GM12891 (cell line): Measurements from ENCODE around the gene BTBD2.

Experiments
- DNase-seq: peaks from one replicate; pipeline ENCODE4 v3.0.0; 2011; ENCODE audit warnings: low spot score; ENCODE audit not compliant: insufficient read length
- FAIRE-seq: peaks from 2 replicates; lab custom pipeline; 2011; peaks lifted over from hg19 to GRCh38; lab: Jason Lieb, UNC
- PAX5 ChIP-seq: IDR thresholded peaks from 2 replicates; pipeline ENCODE4 v1.6.1; 2011; ENCODE audit warnings: low read length, moderate library complexity, mild to moderate bottlenecking; ENCODE audit not compliant: insufficient read depth, severe bottlenecking
- POLR2A ChIP-seq: IDR thresholded peaks from 2 replicates; pipeline ENCODE4 v1.6.1; 2011; ENCODE audit warnings: low read depth, low read length, control low read depth
- POLR2AphosphoS5 ChIP-seq: IDR thresholded peaks from 2 replicates; pipeline ENCODE4 v1.6.1; 2011; ENCODE audit warnings: low read depth, low read length, control low read depth
- POU2F2 ChIP-seq: IDR thresholded peaks from 2 replicates; pipeline ENCODE4 v1.6.1; 2011; ENCODE audit warnings: low read depth, mild to moderate bottlenecking, control low read depth, low read length, moderate library complexity
- SPI1 ChIP-seq: IDR thresholded peaks from 2 replicates; pipeline ENCODE4 v1.6.1; 2011; ENCODE audit warnings: low read depth, low read length, control low read depth
- TAF1 ChIP-seq: IDR thresholded peaks from 2 replicates; pipeline ENCODE4 v1.6.1; 2011; ENCODE audit warnings: low read depth, low read length, control low read depth

Gene BTBD2

DNA sequence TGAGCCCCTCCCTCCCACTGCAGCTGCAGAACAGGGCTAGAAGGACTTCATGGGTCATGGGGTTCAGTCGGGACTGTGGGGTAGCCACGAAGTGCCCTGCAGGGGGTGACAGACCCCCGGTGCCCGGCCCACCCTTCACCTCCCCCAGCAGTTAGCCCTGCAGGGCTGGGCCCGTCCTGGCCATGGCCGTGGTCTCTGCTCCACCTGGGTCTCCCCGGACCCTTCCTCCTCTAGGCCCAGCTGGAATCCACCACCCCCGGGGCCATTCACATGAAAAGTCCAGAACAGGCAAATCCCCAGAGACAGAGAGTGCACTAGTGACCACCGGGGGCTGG is 18.3 kb upstream of the BTBD2 start:
- no peak for DNase-seq
- no peak for FAIRE-seq
- TF ChIP-seq SPI1: no peak
- no peak for TF ChIP-seq POU2F2
- TF ChIP-seq POLR2A: no peak
- no peak for TF ChIP-seq POLR2AphosphoS5
- no peak for TF ChIP-seq PAX5
- no peak for TF ChIP-seq TAF1

DNA sequence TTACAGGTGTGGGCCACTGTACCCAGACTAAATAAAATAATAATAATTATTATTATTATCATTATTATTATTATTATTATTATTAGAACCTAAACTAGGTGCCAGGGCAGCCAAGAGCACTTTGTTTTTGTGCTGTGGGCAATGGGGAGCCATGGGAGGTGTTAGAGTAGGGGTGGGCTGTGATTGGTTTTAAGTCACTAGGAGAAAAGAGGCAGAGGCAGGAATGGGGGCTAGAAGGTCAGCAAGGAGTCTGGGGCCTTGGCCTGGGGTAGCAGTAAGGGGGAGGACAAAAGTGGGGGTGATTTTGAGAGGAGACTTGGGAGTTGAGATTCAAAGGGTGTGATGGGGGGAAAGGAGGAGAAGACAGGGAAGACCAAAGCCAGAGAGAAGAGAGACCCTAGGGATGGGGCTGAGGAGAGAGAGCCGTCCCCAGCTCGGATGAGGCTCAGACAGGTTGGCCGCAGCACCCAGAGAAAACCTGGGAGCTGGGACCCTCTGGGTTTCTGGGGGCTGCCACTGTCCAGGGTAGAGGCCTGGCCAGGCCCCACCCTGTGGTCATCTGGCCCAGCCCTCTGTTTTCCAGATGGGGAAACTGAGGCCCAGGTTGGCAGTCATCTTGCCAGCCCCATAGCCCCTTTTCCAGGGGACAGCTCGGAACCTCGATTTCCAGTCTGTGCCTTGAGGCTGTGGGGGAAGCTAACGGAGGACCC is 17.8 kb upstream of the BTBD2 start:
- FAIRE-seq: no peak
- TF ChIP-seq POLR2AphosphoS5: no peak
- TF ChIP-seq TAF1: no peak
- no peak for TF ChIP-seq PAX5
- no peak for TF ChIP-seq SPI1
- no peak for TF ChIP-seq POLR2A
- TF ChIP-seq POU2F2: no peak
- DNase-seq: no peak

DNA sequence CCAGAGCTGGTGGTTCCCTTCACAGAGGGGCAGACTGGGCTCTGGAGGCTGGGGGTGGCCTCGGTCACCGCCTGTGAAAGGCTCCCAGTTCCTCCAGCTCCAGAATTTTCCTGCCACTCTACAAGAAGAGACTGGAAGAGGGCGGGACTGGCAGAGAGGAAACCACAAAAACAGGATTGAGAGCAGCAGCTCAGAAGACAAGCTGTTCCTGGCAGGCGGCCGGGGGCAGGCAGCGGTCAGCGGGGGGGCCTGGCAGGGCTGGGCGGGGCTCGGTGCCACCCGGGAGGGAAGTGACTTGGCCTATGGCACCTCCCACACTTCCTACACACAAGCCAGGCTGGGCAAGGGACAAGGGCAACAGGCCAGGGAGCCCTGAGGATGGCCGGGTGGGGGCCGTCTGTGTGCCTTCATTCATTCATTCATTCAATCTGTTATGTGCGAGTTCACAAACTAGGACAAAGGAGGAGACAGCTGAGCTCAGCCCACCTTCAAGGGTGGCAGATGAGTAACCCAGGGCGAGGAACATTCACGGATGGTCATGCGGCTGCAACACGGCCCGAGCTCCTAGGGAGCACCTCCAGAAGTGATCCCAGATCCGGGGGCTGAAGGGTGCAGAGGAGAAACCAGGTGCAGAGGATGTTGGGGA is 16.9 kb upstream of the BTBD2 start:
- TF ChIP-seq PAX5 (no peak), POLR2A (no peak), POU2F2 (no peak), TAF1 (no peak), SPI1 (no peak), POLR2AphosphoS5 (no peak)
- FAIRE-seq (peak; percentile 78), DNase-seq (no peak)

DNA sequence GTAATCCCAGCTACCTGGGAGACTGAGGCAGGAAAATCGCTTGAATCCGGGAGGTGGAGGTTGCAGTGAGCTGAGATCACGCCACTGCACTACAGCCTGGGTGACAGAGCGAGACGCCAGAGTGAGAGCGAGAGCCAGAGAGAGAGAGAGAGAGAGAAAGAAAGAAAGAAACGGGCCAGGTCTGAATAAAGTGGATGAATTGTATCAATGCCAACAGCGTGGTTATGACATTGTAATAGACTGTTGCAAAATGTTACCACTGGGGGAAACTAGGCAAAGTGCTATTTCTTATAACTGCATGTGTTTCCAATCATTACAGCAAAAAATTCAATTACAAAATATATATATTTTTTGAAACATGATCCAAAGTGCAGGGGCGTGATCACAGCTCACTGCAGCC is 11.8 kb upstream of the BTBD2 start:
- no peak for TF ChIP-seq TAF1
- TF ChIP-seq SPI1: no peak
- no peak for TF ChIP-seq POLR2AphosphoS5
- no peak for TF ChIP-seq PAX5
- TF ChIP-seq POLR2A: no peak
- no peak for TF ChIP-seq POU2F2
- FAIRE-seq: no peak

DNA sequence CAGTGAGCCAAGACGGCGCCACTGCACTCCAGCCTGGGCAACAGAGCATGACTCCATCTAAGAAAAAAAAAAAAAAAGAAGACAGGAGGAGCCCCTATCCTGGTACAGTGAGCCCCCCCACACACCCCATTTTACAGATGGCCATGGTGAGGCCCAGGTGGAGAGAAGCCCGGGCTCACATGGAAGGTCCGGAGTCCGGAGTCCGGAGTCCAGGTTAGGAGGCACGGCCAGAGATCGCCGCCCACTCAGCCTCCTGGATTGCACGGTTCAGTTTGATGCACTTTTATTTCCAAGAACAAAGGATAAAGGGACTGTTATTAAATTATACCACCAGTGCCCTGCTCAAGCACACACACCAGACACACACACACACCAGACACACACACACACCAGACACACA is 11.3 kb upstream of the BTBD2 start:
- TF ChIP-seq POLR2AphosphoS5 (no peak), TAF1 (no peak), SPI1 (no peak), POU2F2 (no peak), POLR2A (no peak), PAX5 (no peak)
- FAIRE-seq (no peak), DNase-seq (no peak)

More for the DNA sequence above, 11.8 kb upstream of the BTBD2 start:
- no peak for DNase-seq

DNA sequence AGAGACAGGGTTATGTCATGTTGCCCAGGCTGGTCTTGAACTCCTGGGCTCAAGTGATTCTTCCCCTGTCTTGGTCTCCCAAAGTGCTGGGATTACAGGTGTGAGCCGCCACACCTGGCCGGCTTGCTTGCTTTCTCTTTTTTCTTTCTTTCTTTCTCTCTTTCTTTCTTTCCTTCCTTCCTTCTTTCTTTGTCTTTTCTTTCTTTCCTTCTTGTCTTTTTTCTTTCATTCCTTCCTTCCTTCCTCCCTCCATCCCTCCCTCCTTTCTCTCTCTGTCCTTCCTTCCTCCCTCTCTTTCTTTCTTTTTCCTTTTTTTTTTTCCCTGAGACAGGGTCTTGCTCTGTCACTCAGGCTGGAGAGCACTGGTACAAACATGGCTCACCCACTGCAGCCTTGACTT is 6.8 kb upstream of the BTBD2 start:
- FAIRE-seq: no peak
- no peak for TF ChIP-seq SPI1
- no peak for TF ChIP-seq POU2F2
- no peak for TF ChIP-seq TAF1
- TF ChIP-seq POLR2A: no peak
- TF ChIP-seq POLR2AphosphoS5: no peak
- DNase-seq: no peak

DNA sequence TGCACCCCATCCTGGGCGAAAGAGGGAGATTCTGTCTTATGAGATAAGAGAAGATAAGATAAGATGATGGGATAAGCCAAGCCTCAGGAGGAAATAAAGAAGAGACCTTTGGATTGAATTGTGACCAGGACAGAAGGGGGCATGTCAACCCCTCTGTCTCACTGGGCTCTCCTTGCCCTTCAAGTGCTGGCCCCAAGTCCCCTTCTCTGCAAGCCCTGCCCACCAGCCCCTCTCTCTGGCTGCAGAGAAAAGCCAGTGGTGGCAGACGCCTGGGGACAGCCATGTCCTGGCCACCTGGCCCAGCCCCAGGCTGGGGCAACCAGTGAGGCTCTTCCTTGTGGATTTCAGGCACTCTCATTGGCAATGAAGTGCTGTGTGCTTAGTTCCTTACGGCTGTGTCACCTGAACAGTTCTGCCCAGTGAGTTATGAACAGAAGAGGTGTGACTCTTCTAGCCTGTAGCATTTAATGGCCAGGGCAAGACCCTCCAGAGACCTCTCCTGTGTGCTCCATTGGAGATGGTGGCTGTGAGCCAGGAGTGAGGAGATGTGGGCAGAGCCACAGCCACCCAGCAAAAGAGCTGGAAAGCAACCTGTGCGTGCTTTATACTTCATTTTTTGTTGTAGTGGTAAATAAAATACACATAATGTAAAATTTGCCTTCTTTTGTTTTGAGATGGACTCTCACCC is 6.1 kb upstream of the BTBD2 start:
- DNase-seq (no peak), FAIRE-seq (no peak)
- TF ChIP-seq POLR2A (no peak), SPI1 (no peak), TAF1 (no peak), POLR2AphosphoS5 (no peak)

DNA sequence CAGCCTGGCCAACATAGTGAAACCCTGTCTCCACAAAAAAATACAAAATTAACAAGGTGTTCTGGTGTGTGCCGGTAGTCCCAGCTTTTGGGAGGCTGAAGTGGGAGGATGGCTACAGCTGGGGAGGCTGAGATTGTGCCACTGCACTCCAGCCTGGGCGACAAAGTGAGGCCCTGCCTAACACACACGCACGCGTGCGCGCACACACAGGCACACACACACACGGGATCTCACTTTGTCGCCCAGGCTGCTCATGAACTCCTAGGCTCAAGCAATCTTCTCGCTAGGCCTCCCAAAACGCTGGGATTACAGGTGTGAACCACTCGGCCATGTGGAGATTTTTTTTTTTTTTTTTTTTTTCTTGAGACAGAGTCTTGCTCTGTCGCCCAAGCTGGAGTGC is 3.2 kb upstream of the BTBD2 start:
- DNase-seq: no peak
- FAIRE-seq: no peak
- no peak for TF ChIP-seq SPI1
- no peak for TF ChIP-seq POLR2AphosphoS5
- no peak for TF ChIP-seq TAF1
- no peak for TF ChIP-seq POU2F2
- no peak for TF ChIP-seq PAX5
- TF ChIP-seq POLR2A: no peak
